ENCODE measurements around the gene CTDP1.
"Not testable (repeated sequence)": the region's sequence is repeated elsewhere in the genome, so short reads cannot be mapped to it uniquely, and the experiment has no call there.

Gene CTDP1

GRCh38 chr18:79720359-79720733 is 40.7 kb downstream of the CTDP1 start:
- no peak for DNase-seq (ENCODE audit: extremely low read depth in 1 of 2, low read depth in 1 of 2)

- DNase-seq (ENCODE audit: extremely low read depth in 1 of 2, low read depth in 1 of 2), result no peak
Measured at GRCh38 chr18:79723036-79723435, 43.4 kb downstream of the CTDP1 start.

GRCh38 chr18:79723628-79724027 is 44.0 kb downstream of the CTDP1 start:
- DNase-seq (ENCODE audit: extremely low read depth in 1 of 2, low read depth in 1 of 2), result no peak

- DNase-seq (ENCODE audit: extremely low read depth in 1 of 2, low read depth in 1 of 2), result no peak
Measured at GRCh38 chr18:79724299-79725080, 44.9 kb downstream of the CTDP1 start.

GRCh38 chr18:79725486-79725885 is 45.9 kb downstream of the CTDP1 start:
- no peak for DNase-seq (ENCODE audit: extremely low read depth in 1 of 2, low read depth in 1 of 2)

- no peak for DNase-seq (ENCODE audit: extremely low read depth in 1 of 2, low read depth in 1 of 2)
Measured at GRCh38 chr18:79726721-79727120, 47.1 kb downstream of the CTDP1 start.

GRCh38 chr18:79727211-79727610 is 47.6 kb downstream of the CTDP1 start:
- no peak for DNase-seq (ENCODE audit: extremely low read depth in 1 of 2, low read depth in 1 of 2)

- no peak for DNase-seq (ENCODE audit: extremely low read depth in 1 of 2, low read depth in 1 of 2)
Measured at GRCh38 chr18:79728931-79729586, 49.5 kb downstream of the CTDP1 start.

- DNase-seq (ENCODE audit: extremely low read depth in 1 of 2, low read depth in 1 of 2), result no peak
Measured at GRCh38 chr18:79729611-79730010, 50.0 kb downstream of the CTDP1 start.

GRCh38 chr18:79730804-79731203 is 51.2 kb downstream of the CTDP1 start:
- no peak for DNase-seq (ENCODE audit: extremely low read depth in 1 of 2, low read depth in 1 of 2)

- DNase-seq (ENCODE audit: extremely low read depth in 1 of 2, low read depth in 1 of 2), result not testable (repeated sequence)
Measured at GRCh38 chr18:79731881-79732720, 52.5 kb downstream of the CTDP1 start.

- no peak for DNase-seq (ENCODE audit: extremely low read depth in 1 of 2, low read depth in 1 of 2)
Measured at GRCh38 chr18:79732721-79733025, 53.1 kb downstream of the CTDP1 start.

- DNase-seq (ENCODE audit: extremely low read depth in 1 of 2, low read depth in 1 of 2), result no peak
Measured at GRCh38 chr18:79733135-79733701, 53.6 kb downstream of the CTDP1 start.

- no peak for DNase-seq (ENCODE audit: extremely low read depth in 1 of 2, low read depth in 1 of 2)
Measured at GRCh38 chr18:79733986-79734770, 54.6 kb downstream of the CTDP1 start.

GRCh38 chr18:79735071-79735980 is 55.7 kb downstream of the CTDP1 start:
- DNase-seq (ENCODE audit: extremely low read depth in 1 of 2, low read depth in 1 of 2), result no peak

GRCh38 chr18:79736230-79736629 is 56.6 kb downstream of the CTDP1 start:
- no peak for DNase-seq (ENCODE audit: extremely low read depth in 1 of 2, low read depth in 1 of 2)

GRCh38 chr18:79736846-79737245 is 57.2 kb downstream of the CTDP1 start:
- no peak for DNase-seq (ENCODE audit: extremely low read depth in 1 of 2, low read depth in 1 of 2)

GRCh38 chr18:79737426-79737825 is 57.8 kb downstream of the CTDP1 start:
- DNase-seq (ENCODE audit: extremely low read depth in 1 of 2, low read depth in 1 of 2), result no peak

GRCh38 chr18:79738041-79738461 is 58.4 kb downstream of the CTDP1 start:
- DNase-seq (ENCODE audit: extremely low read depth in 1 of 2, low read depth in 1 of 2), result no peak

Data from activated CD8-positive, alpha-beta memory T cell treated with anti-CD3 and anti-CD28 coated beads for 1 hour (primary cell).